T-helper 2 cell treated with Interferon-gamma antibody and Interleukin-4, amounts not matched to agents 5 μg/mL and 100 μg/mL, for 36 hours (primary cell): ENCODE data around the gene MBD3L2B.

Experiments used
- DNase-seq: peaks from one replicate; pipeline ENCODE4 v3.0.0; 2021; ENCODE audit warnings: low spot score
- H3K27ac Mint-ChIP-seq: one replicate; pipeline ENCODE4 v1.8.0; 2021; ENCODE audit warnings: mild to moderate bottlenecking, mixed read lengths
- H3K27me3 Mint-ChIP-seq: one replicate; pipeline ENCODE4 v1.8.0; 2021; ENCODE audit warnings: low read depth, mixed read lengths
- H3K36me3 Mint-ChIP-seq: one replicate; pipeline ENCODE4 v1.8.0; 2021; ENCODE audit warnings: low read depth, mixed read lengths
- H3K4me1 Mint-ChIP-seq: one replicate; pipeline ENCODE4 v1.8.0; 2021; ENCODE audit warnings: low read depth, mixed read lengths
- H3K4me3 Mint-ChIP-seq: one replicate; pipeline ENCODE4 v1.8.0; 2022; ENCODE audit warnings: mild to moderate bottlenecking, moderate library complexity, mixed read lengths
- H3K9me3 Mint-ChIP-seq: one replicate; pipeline ENCODE4 v1.8.0; 2021; ENCODE audit warnings: mixed read lengths

MBD3L2B gene

GRCh38 chr19:6999933-7000332 is 21.3 kb downstream of the MBD3L2B start:
- H3K27ac Mint-ChIP-seq = no peak overlapping the region
- H3K4me3 Mint-ChIP-seq = no peak overlapping the region
- no peak for DNase-seq
- H3K27me3 Mint-ChIP-seq = no peaks in the 10 kb centered on the region
- H3K4me1 Mint-ChIP-seq = peaks cover 3% of the 10 kb centered on the region
- peaks cover 20% of the 10 kb centered on the region for H3K9me3 Mint-ChIP-seq
- H3K36me3 Mint-ChIP-seq = peaks cover 7% of the 10 kb centered on the region

DNA sequence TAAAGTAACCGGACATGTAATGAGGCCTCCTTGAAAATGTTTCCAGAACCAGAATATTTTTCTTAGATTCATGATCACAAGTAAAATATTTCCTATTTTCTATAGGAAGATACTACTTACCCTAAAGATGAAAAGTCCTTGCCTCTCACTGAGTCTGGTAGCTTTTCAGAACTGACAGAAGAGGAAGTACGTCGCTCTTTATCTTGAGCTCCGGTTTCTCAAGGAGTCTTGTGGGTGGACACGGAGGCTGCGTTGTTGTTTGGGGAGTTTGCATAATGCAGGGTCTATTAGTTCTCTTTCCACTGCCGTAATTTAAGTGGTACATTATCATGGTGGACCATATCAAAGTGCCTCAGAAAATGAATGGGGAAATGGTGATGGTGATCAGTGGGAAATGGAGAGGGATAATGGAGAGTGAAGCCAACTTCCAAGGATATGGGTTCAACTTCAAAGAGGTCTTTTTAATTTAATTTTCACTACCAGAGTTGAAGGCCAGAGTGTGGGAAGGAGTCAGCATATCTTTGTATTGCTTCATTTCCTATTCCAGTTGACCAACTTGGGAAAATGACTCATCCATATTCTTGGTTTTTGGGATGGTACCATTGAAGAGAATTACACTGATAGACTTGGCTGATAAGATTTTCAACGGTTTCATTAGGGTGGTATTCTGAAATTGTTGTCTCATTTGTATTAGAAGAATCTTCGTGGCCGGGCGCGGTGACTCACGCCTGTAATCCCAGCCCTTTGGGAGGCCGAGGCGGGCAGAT is 23.4 kb downstream of the MBD3L2B start:
- no peaks in the 10 kb centered on the region for H3K27me3 Mint-ChIP-seq
- H3K36me3 Mint-ChIP-seq = peaks cover 8% of the 10 kb centered on the region
- H3K4me3 Mint-ChIP-seq = peak overlapping the region; percentile 42
- no peak for DNase-seq
- H3K27ac Mint-ChIP-seq = no peak overlapping the region
- peaks cover 3% of the 10 kb centered on the region for H3K4me1 Mint-ChIP-seq
- H3K9me3 Mint-ChIP-seq = peaks cover 24% of the 10 kb centered on the region

- peaks cover 8% of the 10 kb centered on the region for H3K36me3 Mint-ChIP-seq
- H3K4me1 Mint-ChIP-seq = peaks cover 3% of the 10 kb centered on the region
- no peak overlapping the region for H3K4me3 Mint-ChIP-seq
- no peak for DNase-seq
- H3K27ac Mint-ChIP-seq = no peak overlapping the region
- peaks cover 24% of the 10 kb centered on the region for H3K9me3 Mint-ChIP-seq
- H3K27me3 Mint-ChIP-seq = no peaks in the 10 kb centered on the region
Observed at GRCh38 chr19:6996810-6997209, 24.4 kb downstream of the MBD3L2B start.

- Mint-ChIP-seq H3K9me3 (peaks cover 24% of the 10 kb centered on the region), H3K27ac (peak overlapping the region; percentile 4), H3K4me3 (no peak overlapping the region), H3K36me3 (peaks cover 8% of the 10 kb centered on the region), H3K27me3 (no peaks in the 10 kb centered on the region), H3K4me1 (peaks cover 2% of the 10 kb centered on the region)
- no peak for DNase-seq
Observed at GRCh38 chr19:6995054-6995453, 26.2 kb downstream of the MBD3L2B start.

DNA sequence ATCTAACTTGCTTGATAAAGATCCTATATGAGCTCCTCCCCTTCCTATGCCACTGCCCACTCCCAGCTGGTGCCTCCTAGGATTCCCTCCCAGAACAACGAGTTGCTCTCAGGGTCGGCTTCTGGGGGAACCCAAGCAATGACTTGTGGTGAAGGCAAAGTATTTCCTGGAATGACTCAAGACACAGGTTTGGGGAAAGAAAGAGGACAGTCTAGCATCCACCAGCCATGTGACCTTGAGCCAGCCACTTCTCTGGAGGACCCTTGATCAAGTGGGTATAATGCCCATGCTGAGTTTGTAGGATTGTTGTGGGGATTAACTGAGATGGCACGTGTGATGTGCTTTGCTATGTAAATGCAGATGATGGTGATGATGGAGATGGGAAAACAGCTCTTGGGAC is 33.0 kb downstream of the MBD3L2B start:
- Mint-ChIP-seq H3K4me1 (no peaks in the 10 kb centered on the region), H3K27ac (no peak overlapping the region), H3K4me3 (no peak overlapping the region), H3K9me3 (peaks cover 26% of the 10 kb centered on the region), H3K27me3 (no peaks in the 10 kb centered on the region), H3K36me3 (peaks cover 7% of the 10 kb centered on the region)
- no peak for DNase-seq

- no peak overlapping the region for H3K4me3 Mint-ChIP-seq
- no peaks in the 10 kb centered on the region for H3K4me1 Mint-ChIP-seq
Observed at GRCh38 chr19:6987850-6988249, 33.4 kb downstream of the MBD3L2B start.

DNA sequence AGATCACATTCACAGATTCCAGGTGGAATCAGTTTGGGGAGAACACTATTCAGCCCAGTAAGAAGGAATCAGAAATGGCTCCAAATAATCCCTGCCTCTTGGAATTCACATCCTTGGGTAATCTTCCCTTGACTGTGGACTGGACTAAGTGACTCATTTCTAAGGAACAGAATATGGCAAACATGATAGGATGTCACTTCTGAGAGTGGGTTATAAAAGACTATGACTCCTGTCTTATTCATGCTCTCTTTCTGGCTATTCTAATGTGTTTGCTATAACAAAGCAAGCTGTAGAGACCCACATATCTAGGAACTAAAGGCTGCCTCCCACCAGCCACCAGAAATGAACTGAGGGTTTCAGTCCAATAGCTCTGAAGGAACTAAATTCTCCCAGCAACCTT is 37.8 kb downstream of the MBD3L2B start:
- Mint-ChIP-seq H3K4me1 (peaks cover 3% of the 10 kb centered on the region), H3K4me3 (no peak overlapping the region), H3K27ac (no peak overlapping the region), H3K9me3 (peaks cover 39% of the 10 kb centered on the region), H3K27me3 (no peaks in the 10 kb centered on the region), H3K36me3 (peaks cover 7% of the 10 kb centered on the region)
- DNase-seq = no peak

More at GRCh38 chr19:6987850-6988249, 33.4 kb downstream of the MBD3L2B start:
- H3K27me3 Mint-ChIP-seq = no peaks in the 10 kb centered on the region
- H3K9me3 Mint-ChIP-seq = peaks cover 30% of the 10 kb centered on the region
- H3K36me3 Mint-ChIP-seq = peaks cover 7% of the 10 kb centered on the region
- DNase-seq = no peak
- no peak overlapping the region for H3K27ac Mint-ChIP-seq

DNA sequence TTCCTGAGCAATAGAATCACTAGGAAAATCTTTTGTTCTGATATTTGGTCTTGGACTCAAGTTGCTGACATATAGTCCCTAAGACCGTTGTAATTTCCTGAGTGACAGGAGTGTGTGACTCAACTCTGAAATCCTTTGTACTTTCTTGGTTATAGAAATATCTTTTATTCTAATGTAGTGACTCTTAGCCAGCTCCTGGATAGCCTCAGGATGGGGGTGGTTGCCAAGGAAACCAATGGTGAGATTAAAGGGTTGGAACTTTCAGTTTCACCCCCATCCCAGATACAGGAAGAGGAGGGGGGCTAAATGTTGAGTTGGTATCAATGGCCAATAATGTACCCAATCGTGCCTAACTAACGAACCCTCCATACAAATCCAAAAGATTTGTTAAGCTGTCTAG is 41.8 kb downstream of the MBD3L2B start:
- peaks cover 3% of the 10 kb centered on the region for H3K4me1 Mint-ChIP-seq
- DNase-seq = no peak
- H3K4me3 Mint-ChIP-seq = no peak overlapping the region
- H3K36me3 Mint-ChIP-seq = no peaks in the 10 kb centered on the region
- peaks cover 40% of the 10 kb centered on the region for H3K9me3 Mint-ChIP-seq
- H3K27ac Mint-ChIP-seq = no peak overlapping the region
- no peaks in the 10 kb centered on the region for H3K27me3 Mint-ChIP-seq

DNA sequence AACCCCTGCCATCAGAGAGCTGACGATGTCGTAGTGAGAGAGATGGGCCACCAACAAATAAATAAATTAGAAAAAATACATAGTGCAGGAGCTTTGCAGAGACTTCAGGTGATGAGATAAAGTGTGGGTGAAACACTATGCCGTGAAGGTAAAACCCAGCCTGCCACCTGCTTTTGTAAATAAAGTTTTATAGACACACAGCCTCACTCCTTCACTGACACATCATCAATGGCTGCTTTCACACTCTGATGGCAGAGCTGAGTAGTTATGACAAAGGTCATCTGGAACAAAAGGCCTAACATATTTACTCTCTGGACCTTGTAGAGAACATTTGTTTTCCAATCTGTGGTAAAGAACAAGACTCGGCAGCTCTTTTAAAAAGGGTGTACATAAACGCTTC is 45.0 kb downstream of the MBD3L2B start:
- no peak for DNase-seq
- H3K9me3 Mint-ChIP-seq = peaks cover 21% of the 10 kb centered on the region
- peaks cover 3% of the 10 kb centered on the region for H3K4me1 Mint-ChIP-seq
- no peak overlapping the region for H3K27ac Mint-ChIP-seq
- no peaks in the 10 kb centered on the region for H3K27me3 Mint-ChIP-seq
- H3K4me3 Mint-ChIP-seq = no peak overlapping the region
- H3K36me3 Mint-ChIP-seq = no peaks in the 10 kb centered on the region

GRCh38 chr19:6971366-6971765 is 49.9 kb downstream of the MBD3L2B start:
- no peak overlapping the region for H3K27ac Mint-ChIP-seq
- H3K4me1 Mint-ChIP-seq = no peaks in the 10 kb centered on the region
- H3K4me3 Mint-ChIP-seq = no peak overlapping the region
- DNase-seq = no peak
- H3K36me3 Mint-ChIP-seq = no peaks in the 10 kb centered on the region
- no peaks in the 10 kb centered on the region for H3K9me3 Mint-ChIP-seq
- H3K27me3 Mint-ChIP-seq = no peaks in the 10 kb centered on the region

DNA sequence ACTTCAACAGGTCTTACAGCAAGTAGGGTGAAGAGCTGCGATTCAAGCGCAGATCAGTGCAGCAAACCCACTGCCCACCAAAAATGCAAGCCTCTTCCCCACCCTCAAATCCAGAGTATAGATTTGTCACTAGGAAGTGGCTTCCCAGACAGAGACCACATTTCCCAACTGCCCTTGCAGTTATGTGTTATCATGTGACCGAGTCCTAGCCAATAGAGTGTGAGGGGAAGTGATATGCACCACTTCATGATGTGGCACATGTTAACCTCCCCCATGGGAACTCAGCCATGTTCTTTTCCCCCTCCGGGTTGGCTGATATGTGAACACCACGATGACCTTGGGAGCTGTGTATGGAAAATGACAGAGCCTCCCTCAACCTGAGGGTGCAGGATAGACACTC is 50.8 kb downstream of the MBD3L2B start:
- H3K9me3 Mint-ChIP-seq = no peaks in the 10 kb centered on the region
- no peak overlapping the region for H3K4me3 Mint-ChIP-seq
- H3K27me3 Mint-ChIP-seq = no peaks in the 10 kb centered on the region
- H3K27ac Mint-ChIP-seq = no peak overlapping the region
- no peaks in the 10 kb centered on the region for H3K4me1 Mint-ChIP-seq
- no peaks in the 10 kb centered on the region for H3K36me3 Mint-ChIP-seq
- DNase-seq = no peak

DNA sequence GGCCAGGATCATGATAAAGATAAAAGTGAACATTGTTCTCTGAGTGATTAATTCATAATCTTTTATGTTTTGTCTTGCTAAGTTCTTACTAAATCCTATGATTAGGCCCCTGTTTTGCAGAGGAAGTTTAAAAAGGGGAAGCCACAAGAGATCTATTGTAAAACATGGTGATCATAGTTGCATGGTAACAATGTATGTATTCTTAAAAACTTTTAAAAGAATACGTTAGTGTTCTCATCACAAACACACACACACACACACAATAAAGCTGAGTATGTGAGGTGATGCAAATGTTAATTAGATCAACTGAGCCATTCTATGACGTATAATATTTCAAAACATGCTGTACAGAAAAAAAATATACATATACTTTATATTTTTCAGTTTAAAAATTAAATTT is 51.2 kb downstream of the MBD3L2B start:
- DNase-seq = no peak
- Mint-ChIP-seq H3K9me3 (no peaks in the 10 kb centered on the region), H3K4me3 (no peak overlapping the region), H3K36me3 (no peaks in the 10 kb centered on the region), H3K4me1 (no peaks in the 10 kb centered on the region), H3K27me3 (no peaks in the 10 kb centered on the region), H3K27ac (no peak overlapping the region)

DNA sequence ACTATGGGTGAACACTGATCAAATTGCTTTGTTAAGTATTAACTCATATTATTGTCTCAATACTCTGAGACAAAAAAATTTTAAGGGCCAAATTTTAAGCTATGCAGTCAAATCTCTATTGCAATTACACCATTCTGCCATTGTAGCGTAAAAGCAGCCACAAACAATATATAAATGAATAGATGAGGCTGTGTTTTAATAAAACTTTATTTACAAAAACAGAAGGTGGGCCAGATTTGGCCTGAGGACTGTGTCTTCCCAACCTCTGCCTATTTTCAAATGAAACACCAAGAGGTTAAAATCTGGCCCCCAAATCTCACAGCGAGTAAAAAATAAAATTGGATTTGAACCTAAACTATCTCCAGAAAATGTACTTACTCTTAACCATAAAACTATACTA is 51.7 kb downstream of the MBD3L2B start:
- no peaks in the 10 kb centered on the region for H3K27me3 Mint-ChIP-seq
- H3K9me3 Mint-ChIP-seq = no peaks in the 10 kb centered on the region
- no peak for DNase-seq
- no peaks in the 10 kb centered on the region for H3K36me3 Mint-ChIP-seq
- H3K4me1 Mint-ChIP-seq = no peaks in the 10 kb centered on the region
- no peak overlapping the region for H3K4me3 Mint-ChIP-seq
- no peak overlapping the region for H3K27ac Mint-ChIP-seq
